HepG2 (cell line): ENCODE data around the gene SLC39A1. TPM values are rescaled to one million over a fixed set of nuclear protein-coding genes. Genes with fewer than 3 reads are reported as not detected.
A peak's percentile ranks its signal among the peaks of the same experiment; 100 is the strongest.

Source experiments
- HMG20A ChIP-seq: IDR thresholded peaks from 2 replicates; pipeline ENCODE4 v1.6.1; 2016; ENCODE audit warnings: borderline replicate concordance
- IRF2 ChIP-seq: IDR thresholded peaks from 2 replicates; pipeline ENCODE4 v1.6.1; 2018; ENCODE audit warnings: missing genetic modification reagents, missing compliant biosample characterization
- KDM4B ChIP-seq: sonication (generic); formaldehyde crosslinking; IDR thresholded peaks from 2 replicates; pipeline ENCODE4 v1.4.0; 2020; ENCODE audit warnings: missing genetic modification reagents
- SETDB1 ChIP-seq: sonication (generic); formaldehyde crosslinking; IDR thresholded peaks from 2 replicates; pipeline ENCODE4 v1.5.1; 2020; ENCODE audit warnings: missing genetic modification reagents, mild to moderate bottlenecking, borderline replicate concordance
- SMAD9 ChIP-seq: sonication (generic); formaldehyde crosslinking; IDR thresholded peaks from 2 replicates; pipeline ENCODE4 v1.5.1; 2020; ENCODE audit warnings: mild to moderate bottlenecking, missing genetic modification reagents
- SP140L ChIP-seq: sonication (generic); formaldehyde crosslinking; IDR thresholded peaks from 2 replicates; pipeline ENCODE4 v1.4.0; 2020; ENCODE audit warnings: missing genetic modification reagents, borderline replicate concordance
- WIZ ChIP-seq: sonication (generic); formaldehyde crosslinking; IDR thresholded peaks from 2 replicates; pipeline ENCODE4 v1.5.1; 2020; ENCODE audit warnings: mild to moderate bottlenecking, missing genetic modification reagents
- ZIK1 ChIP-seq: sonication (generic); formaldehyde crosslinking; IDR thresholded peaks from 2 replicates; pipeline ENCODE4 v1.5.0; 2020; ENCODE audit warnings: mild to moderate bottlenecking, low read depth, missing genetic modification reagents, borderline replicate concordance
- ZNF20 ChIP-seq: sonication (generic); formaldehyde crosslinking; IDR thresholded peaks from 2 replicates; pipeline ENCODE4 v1.4.0; 2020; ENCODE audit warnings: mild to moderate bottlenecking, moderate library complexity, missing genetic modification reagents
- ZNF383 ChIP-seq: sonication (generic); formaldehyde crosslinking; IDR thresholded peaks from 2 replicates; pipeline ENCODE4 v1.4.0; 2020; ENCODE audit warnings: missing genetic modification reagents, mild to moderate bottlenecking, borderline replicate concordance
- ZNF598 ChIP-seq: sonication (generic); formaldehyde crosslinking; IDR thresholded peaks from 2 replicates; pipeline ENCODE4 v1.5.1; 2020; ENCODE audit warnings: mild to moderate bottlenecking, missing genetic modification reagents, borderline replicate concordance
- ZNF670 ChIP-seq: sonication (generic); formaldehyde crosslinking; IDR thresholded peaks from 2 replicates; pipeline ENCODE4 v1.8.0; 2022; ENCODE audit warnings: mild to moderate bottlenecking, missing genetic modification reagents, borderline replicate concordance
- ZNF792 ChIP-seq: IDR thresholded peaks from 2 replicates; pipeline ENCODE4 v1.6.1; 2016
- ZNF879 ChIP-seq: sonication (generic); formaldehyde crosslinking; IDR thresholded peaks from 2 replicates; pipeline ENCODE4 v1.8.1; 2023; ENCODE audit warnings: missing genetic modification reagents
- polyA plus RNA-seq, 8 experiments: library from polyadenylated mRNA; depleted of rRNA in 3 of 8; stranded (reverse) in 7 of 8; unstranded in 1 of 8; fragments of >200 nt; fragmentation: Illumina TruSeq in 4 of 8; extraction: Trizol in 4 of 8; gene quantifications; 2 replicates each; pipeline versions ENCODE4 v1.2.1 to v1.2.3, GENCODE V29; 2011 to 2016; ENCODE audit warnings: low read depth in 4 of 8, missing spikeins in 1 of 8, mixed read lengths in 1 of 8; ENCODE audit not compliant: insufficient read depth in 1 of 8
- total RNA-seq, 5 experiments: library from RNA; depleted of rRNA; stranded (reverse); fragments of >200 nt; fragmentation: Illumina TruSeq; extraction: Trizol; gene quantifications; 2 replicates each; pipeline ENCODE4 v1.2.3, GENCODE V29; 2016; ENCODE audit warnings: low read depth in 1 of 5
- TF ChIP-seq, protein P1 (sequence below): sonication (generic); formaldehyde crosslinking; IDR thresholded peaks from 2 replicates; pipeline ENCODE4 v1.4.0; 2020; ENCODE audit warnings: missing genetic modification reagents, mild to moderate bottlenecking, borderline replicate concordance
- TF ChIP-seq, protein P2 (sequence below): sonication (generic); formaldehyde crosslinking; IDR thresholded peaks from 2 replicates; pipeline ENCODE4 v1.8.0; 2022; ENCODE audit warnings: mild to moderate bottlenecking, missing genetic modification reagents, moderate library complexity
- TF ChIP-seq, protein P3 (sequence below): sonication (generic); formaldehyde crosslinking; IDR thresholded peaks from 2 replicates; pipeline ENCODE4 v1.9.0; 2021; ENCODE audit warnings: missing genetic modification reagents, mild to moderate bottlenecking, borderline replicate concordance
- TF ChIP-seq, protein P4 (sequence below): IDR thresholded peaks from 2 replicates; pipeline ENCODE4 v1.6.1; 2016; ENCODE audit warnings: low read depth, borderline replicate concordance
- TF ChIP-seq, protein P5 (sequence below): sonication (generic); formaldehyde crosslinking; IDR thresholded peaks from 2 replicates; pipeline ENCODE4 v1.4.0; 2020; ENCODE audit warnings: missing genetic modification reagents
- TF ChIP-seq, protein P6 (sequence below): sonication (generic); formaldehyde crosslinking; IDR thresholded peaks from 2 replicates; pipeline ENCODE4 v1.4.0; 2020; ENCODE audit warnings: missing genetic modification reagents

Gene SLC39A1
- total and polyA plus RNA-seq, 2 of the 13 experiments (the other 11 are each of a cell fraction or from before 2014, with no cell fraction given), result 71.2 to 78.4 TPM

DNA sequence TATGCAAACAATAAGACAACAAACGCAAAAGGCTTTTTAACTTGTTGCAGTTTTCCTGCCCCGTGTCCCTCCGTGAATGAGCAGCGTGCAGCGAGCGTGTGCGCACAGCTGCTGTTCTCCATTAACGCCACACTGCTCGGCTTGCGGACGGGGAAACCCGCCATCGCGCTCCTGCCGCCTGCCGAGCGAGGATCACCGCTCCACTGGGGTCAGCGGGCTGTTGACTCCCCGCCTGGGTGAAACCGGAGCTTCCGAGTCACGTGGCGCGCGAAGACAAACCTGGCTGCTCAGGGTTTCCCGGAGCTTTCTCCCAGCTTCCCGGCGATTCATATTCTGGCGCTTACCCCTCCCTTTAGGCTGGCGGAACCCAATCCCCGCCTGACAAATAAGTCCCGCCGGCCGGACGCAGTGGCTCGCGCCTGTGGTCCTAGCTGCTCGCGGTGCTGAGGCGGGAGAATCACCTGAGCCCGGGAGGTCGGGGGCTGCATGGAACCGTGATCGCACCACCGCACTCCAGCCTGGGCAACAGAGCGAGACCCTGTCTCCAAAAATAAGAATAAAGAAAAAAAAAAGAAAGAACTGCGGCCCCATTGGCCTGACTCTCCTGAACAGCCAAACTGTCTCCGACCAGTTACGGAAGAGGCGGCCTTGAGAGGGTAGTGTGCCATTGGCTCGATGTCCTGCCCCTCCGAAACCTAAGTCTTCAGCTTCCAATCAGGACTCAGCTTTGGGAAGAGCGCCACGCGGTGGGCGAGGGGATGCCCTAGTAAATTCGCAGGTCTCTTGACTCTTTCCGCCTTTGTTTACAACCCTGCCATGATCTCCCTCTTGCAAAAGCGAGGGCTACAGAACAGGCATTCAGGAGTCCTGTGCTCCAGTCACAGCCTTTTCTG is 4.0 kb upstream of the SLC39A1 start, which contains the start of gene CREB3L4 (continued):
- TF ChIP-seq, protein P1, sequence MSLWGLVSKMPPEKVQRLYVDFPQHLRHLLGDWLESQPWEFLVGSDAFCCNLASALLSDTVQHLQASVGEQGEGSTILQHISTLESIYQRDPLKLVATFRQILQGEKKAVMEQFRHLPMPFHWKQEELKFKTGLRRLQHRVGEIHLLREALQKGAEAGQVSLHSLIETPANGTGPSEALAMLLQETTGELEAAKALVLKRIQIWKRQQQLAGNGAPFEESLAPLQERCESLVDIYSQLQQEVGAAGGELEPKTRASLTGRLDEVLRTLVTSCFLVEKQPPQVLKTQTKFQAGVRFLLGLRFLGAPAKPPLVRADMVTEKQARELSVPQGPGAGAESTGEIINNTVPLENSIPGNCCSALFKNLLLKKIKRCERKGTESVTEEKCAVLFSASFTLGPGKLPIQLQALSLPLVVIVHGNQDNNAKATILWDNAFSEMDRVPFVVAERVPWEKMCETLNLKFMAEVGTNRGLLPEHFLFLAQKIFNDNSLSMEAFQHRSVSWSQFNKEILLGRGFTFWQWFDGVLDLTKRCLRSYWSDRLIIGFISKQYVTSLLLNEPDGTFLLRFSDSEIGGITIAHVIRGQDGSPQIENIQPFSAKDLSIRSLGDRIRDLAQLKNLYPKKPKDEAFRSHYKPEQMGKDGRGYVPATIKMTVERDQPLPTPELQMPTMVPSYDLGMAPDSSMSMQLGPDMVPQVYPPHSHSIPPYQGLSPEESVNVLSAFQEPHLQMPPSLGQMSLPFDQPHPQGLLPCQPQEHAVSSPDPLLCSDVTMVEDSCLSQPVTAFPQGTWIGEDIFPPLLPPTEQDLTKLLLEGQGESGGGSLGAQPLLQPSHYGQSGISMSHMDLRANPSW (CRISPR knock-in tag), result no peak; the same call in 1 of the 2 replicates
- no peak for TF ChIP-seq ZNF383
- TF ChIP-seq ZIK1 (CRISPR knock-in tag), result no peak; the same call in none of the 2 replicates
- no peak; the same call in none of the 2 replicates for TF ChIP-seq IRF2 (CRISPR knock-in tag)
- TF ChIP-seq ZNF20 (CRISPR knock-in tag), result no peak
- TF ChIP-seq ZNF879 (CRISPR knock-in tag), result 0 out of 2 replicates have a peak, but pooled peaks have one; percentile 59
- TF ChIP-seq ZNF670 (CRISPR knock-in tag), result 0 out of 2 replicates have a peak, but pooled peaks have one; percentile 59
- no peak; the same call in 1 of the 2 replicates for TF ChIP-seq WIZ (CRISPR knock-in tag)
- TF ChIP-seq, protein P2, sequence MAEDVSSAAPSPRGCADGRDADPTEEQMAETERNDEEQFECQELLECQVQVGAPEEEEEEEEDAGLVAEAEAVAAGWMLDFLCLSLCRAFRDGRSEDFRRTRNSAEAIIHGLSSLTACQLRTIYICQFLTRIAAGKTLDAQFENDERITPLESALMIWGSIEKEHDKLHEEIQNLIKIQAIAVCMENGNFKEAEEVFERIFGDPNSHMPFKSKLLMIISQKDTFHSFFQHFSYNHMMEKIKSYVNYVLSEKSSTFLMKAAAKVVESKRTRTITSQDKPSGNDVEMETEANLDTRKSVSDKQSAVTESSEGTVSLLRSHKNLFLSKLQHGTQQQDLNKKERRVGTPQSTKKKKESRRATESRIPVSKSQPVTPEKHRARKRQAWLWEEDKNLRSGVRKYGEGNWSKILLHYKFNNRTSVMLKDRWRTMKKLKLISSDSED (CRISPR knock-in tag), result no peak
- peak; percentile 19; the same call in 1 of the 2 replicates for TF ChIP-seq ZNF598 (CRISPR knock-in tag)
- TF ChIP-seq, protein P3, sequence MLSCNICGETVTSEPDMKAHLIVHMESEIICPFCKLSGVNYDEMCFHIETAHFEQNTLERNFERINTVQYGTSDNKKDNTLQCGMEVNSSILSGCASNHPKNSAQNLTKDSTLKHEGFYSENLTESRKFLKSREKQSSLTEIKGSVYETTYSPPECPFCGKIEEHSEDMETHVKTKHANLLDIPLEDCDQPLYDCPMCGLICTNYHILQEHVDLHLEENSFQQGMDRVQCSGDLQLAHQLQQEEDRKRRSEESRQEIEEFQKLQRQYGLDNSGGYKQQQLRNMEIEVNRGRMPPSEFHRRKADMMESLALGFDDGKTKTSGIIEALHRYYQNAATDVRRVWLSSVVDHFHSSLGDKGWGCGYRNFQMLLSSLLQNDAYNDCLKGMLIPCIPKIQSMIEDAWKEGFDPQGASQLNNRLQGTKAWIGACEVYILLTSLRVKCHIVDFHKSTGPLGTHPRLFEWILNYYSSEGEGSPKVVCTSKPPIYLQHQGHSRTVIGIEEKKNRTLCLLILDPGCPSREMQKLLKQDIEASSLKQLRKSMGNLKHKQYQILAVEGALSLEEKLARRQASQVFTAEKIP, result no peak
- TF ChIP-seq, protein P4, sequence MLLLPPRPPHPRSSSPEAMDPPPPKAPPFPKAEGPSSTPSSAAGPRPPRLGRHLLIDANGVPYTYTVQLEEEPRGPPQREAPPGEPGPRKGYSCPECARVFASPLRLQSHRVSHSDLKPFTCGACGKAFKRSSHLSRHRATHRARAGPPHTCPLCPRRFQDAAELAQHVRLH (CRISPR knock-in tag), result peak; percentile 94; the same call in 1 of the 2 replicates
- no peak for TF ChIP-seq SETDB1 (CRISPR knock-in tag)
- TF ChIP-seq SP140L, result peak; percentile 61; the same call in 1 of the 2 replicates
- no peak for TF ChIP-seq HMG20A (CRISPR knock-in tag)
- TF ChIP-seq, protein P5, sequence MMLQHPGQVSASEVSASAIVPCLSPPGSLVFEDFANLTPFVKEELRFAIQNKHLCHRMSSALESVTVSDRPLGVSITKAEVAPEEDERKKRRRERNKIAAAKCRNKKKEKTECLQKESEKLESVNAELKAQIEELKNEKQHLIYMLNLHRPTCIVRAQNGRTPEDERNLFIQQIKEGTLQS (CRISPR knock-in tag), result no peak
- TF ChIP-seq, protein P6, sequence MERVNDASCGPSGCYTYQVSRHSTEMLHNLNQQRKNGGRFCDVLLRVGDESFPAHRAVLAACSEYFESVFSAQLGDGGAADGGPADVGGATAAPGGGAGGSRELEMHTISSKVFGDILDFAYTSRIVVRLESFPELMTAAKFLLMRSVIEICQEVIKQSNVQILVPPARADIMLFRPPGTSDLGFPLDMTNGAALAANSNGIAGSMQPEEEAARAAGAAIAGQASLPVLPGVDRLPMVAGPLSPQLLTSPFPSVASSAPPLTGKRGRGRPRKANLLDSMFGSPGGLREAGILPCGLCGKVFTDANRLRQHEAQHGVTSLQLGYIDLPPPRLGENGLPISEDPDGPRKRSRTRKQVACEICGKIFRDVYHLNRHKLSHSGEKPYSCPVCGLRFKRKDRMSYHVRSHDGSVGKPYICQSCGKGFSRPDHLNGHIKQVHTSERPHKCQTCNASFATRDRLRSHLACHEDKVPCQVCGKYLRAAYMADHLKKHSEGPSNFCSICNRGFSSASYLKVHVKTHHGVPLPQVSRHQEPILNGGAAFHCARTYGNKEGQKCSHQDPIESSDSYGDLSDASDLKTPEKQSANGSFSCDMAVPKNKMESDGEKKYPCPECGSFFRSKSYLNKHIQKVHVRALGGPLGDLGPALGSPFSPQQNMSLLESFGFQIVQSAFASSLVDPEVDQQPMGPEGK (CRISPR knock-in tag), result peak; percentile 83
- 0 out of 2 replicates have a peak, but pooled peaks have one; percentile 53 for TF ChIP-seq SMAD9 (CRISPR knock-in tag)
- 0 out of 2 replicates have a peak, but pooled peaks have one; percentile 33 for TF ChIP-seq KDM4B
- peak; percentile 93 for TF ChIP-seq ZNF792 (CRISPR knock-in tag)
